ENCODE results near the gene GTF3C2.
"Not testable (repeated sequence)": the region's sequence is repeated elsewhere in the genome, so short reads cannot be mapped to it uniquely, and the experiment has no call there.

Gene GTF3C2

DNA sequence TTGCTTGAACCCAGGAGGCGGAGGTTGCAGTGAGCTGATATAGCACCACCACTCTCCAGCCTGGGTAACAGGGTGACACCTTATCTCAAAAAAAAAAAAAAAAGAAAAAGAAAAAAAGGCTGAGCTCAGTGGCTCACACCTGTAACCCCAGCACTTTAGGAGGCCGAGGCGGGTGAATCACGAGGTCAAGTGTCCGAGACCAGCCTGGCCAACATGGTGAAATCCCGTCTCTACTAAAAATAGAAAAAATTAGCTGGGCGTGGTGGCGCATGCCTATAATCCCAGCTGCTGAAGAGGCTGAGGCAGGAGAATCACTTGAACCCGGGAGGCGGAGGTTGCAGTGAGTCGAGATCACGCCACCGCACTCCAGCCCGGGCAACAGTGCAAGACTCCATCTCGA is 36.7 kb downstream of the GTF3C2 start:
- not testable (repeated sequence) for DNase-seq

DNA sequence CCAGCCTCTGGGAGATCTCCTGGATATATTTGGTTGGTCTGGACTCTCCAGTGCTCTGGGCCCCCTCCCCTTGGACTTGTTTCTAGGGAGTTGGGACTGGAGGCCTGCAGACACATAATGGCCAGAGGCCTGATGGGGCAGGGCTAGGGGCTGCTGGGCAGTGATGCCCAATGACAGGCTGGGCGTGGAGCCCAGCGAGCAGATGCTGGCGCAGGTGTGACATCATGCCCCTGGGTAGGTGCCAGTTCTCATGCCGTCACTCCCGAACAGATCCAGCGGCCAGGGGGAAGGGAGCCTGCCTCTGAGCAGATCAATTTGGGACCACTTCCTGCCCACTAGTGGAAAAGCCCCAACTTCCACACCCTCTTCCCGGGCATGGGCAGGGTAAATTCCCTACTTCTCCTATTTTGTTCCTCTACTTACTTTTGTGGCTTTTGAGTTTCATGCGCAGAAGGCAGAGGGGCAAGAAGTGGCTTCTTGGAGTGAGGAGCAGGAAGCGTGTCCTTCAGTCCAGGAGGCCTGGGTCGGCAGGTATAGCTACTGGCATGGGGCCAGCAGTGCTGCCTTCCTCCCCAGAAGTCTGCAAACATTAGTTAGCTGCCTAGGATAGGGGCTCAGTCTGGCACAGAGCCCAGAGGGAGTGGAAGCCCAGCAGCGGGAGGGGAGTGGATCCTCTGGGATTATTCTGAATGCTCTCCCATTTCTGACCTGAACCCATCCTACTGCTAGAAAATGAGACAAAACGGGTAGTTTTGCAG is 39.7 kb downstream of the GTF3C2 start:
- no peak for DNase-seq

DNA sequence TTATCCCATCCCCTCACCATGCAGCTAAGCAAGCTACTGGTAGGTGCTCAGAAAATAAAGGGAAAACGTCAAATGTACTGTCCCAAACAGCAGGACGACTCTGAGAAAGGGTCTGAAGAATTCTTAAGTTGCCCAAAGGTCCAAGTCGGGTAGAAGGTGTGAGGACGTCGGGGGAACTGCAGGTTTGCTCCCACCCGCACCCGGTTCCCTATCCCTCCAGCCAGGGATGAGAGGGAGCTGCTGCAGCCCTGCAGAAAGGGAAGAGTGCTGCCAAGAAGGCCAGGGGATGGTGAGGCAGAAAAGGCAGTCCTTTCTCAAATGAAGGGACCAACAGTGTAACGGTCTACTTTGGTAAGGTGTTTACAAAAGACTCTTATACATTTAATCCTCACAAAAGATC is 41.4 kb downstream of the GTF3C2 start:
- DNase-seq = no peak

DNA sequence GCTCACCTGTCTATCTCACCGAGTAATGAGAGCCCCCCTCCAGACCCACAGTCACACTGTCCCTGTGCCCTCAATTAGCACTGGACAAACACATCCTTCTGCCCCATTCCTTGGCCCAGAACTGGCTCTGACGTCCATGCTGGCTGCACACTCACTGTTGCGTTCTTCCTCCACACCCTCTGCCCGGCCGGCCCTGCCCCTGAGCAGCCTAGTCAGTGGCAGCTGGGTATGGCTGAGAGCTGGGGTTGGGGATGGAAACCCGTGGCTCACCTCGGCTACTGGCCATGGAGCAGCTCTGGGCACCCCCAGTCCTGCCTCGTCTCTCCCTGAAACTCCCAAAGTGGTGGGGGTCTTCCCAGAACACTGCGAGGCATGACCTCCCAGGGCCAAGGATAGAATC is 41.9 kb downstream of the GTF3C2 start:
- no peak for DNase-seq

DNA sequence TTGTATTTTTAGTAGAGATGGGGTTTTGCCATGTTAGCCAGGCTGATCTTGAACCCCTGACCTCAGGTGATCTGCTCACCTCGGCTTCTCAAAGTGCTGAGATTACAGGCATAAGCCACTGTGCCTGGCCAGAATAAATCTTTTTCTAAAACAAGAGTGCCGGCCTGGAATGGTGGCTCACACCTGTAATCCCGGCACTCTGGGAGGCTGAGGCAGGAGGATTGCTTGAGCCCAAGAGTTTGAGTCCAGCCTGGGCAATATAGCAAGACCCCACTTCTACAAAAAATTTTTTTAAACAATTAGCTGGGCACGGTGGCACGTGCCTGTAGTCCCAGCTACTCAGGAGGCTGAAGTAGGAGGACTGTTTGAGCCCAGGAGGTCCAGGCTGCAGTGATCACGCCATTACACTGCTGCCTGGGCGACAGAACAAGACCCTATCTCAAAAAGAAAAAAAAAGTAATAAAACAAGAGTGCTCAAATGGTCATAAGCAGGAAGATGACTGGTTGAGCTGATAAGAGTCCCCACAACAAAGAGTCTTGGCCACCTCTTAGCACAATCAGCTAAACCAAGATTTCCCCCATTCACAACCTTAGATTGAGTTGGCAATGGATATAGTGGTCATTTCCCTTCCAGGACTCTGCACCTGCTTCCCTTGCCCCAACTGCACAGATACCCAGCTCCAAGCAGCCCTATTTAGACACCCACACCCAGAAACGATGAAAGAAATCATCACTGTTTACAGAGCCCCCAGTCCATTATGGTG is 42.5 kb downstream of the GTF3C2 start:
- DNase-seq = no peak

DNA sequence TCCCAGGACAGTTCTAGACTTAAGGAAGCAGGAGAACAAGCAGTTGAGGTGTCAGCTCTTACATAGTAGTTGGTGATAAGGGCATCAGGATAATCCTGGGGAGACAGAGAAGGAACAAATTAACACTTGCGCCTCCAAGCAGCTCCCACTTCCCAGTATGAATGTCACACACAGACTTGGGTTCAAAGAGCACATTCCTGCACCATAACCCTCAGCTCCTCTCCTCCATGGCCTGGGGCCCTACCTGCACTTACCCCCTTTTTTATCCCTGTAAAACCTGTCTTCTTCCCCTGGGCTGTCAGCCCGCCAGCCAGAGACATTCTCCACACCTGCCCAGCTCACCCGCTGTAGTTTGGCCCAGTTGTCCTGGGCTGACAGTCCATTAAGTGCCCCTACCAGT is 44.4 kb downstream of the GTF3C2 start:
- no peak for DNase-seq

DNA sequence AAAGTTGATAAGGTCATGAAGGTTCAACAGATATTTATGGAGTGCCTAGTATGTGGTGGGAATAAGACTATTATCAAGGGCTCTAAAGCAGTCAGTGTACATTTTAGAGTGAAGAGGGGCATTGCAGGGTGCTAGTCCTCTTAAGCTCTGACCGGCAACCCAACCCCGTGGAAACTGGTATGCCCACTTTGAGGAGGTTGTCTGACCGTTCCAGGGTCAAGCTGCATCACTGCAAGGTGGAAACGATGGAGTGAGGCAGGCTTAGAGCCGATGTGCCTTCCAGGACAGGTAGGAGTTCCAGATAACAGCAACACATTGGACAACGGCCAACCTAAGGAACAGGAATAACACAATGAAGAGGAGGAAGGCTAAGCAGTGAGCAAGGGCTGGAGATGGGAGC is 46.9 kb downstream of the GTF3C2 start:
- DNase-seq = no peak

DNA sequence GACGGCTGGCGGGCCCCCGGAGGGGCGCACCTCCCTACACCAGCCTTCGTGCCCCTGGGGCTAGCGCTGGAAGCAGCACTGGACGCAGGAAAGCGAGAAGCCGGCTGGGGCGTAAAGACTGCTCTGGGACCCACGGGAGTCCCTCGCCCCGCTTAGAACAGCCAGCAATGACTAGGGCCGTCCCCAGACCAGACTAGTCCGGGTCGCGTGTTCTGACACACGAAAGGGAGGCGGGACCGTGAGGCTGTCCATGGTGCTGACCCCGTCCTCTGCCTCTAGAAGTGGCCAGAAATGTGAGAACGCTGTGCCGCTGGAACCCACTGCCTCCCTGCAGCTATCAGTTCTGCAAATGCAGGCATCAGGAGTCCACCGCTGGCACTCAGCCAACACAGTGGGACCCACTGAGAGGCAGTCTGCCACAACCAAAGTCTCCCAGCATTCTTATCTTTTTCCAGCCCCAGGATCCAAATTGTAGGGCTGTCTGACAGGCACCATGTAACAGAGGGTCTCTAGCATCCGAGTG is 48.1 kb downstream of the GTF3C2 start, which contains the start of gene UCN:
UCN (minus strand) TSS at position 87 of the 523 bp plus-strand sequence. CDS start 550 bp downstream, outside the sequence.
- DNase-seq = no peak

DNA sequence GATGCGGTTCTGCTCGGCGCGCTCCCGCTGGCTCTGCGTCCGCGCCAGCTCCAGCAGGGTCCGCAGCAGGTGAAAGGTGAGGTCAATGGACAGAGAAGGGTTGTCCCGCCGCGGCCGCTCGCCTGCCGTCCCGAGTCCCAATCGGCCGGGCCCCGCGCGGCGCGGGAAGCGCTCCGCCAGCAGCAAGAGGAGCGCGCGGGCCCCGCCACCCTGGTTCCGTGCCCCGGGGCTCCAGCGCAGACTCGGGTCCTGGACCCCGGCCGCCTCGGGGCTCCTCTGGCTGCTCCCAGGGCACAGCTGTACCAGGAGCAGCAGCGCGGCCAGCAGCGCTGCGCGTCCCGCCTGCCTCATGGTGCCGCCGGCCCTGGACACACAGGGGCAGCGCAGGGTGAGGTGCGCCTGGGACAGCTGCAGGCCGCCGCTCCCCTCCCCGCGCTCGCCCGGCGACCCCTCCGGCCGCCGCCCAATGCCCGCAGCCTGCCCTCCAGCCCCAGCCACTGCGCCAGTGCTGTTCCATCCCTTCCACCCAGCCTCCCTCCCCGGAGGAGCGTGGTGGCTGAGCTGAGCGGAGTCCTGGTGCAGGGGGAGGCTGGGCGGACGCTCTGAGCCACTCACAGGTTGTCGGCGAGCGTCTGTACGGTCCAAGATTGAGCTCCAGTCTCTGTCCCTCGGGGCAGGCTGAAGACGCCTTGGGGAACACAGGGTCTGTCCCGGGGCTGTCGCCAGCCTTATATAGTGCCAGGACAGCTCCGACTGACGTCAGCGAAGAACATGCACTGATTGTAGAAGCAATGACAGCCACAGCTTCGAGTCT is 48.8 kb downstream of the GTF3C2 start:
- no peak for DNase-seq

DNA sequence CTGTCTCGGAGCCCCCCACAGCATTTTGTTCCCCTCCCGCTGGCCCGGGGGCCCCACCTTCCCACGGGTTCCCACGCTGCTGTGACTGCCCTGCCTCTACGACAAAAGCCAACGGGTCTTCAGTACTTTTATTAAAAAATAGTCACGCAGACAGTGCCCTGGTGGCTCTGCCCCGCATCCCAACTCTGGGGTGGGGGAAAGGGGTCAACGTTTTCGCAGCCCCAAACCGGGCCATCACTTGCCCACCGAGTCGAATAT is 49.3 kb downstream of the GTF3C2 start:
- no peak for DNase-seq

DNA sequence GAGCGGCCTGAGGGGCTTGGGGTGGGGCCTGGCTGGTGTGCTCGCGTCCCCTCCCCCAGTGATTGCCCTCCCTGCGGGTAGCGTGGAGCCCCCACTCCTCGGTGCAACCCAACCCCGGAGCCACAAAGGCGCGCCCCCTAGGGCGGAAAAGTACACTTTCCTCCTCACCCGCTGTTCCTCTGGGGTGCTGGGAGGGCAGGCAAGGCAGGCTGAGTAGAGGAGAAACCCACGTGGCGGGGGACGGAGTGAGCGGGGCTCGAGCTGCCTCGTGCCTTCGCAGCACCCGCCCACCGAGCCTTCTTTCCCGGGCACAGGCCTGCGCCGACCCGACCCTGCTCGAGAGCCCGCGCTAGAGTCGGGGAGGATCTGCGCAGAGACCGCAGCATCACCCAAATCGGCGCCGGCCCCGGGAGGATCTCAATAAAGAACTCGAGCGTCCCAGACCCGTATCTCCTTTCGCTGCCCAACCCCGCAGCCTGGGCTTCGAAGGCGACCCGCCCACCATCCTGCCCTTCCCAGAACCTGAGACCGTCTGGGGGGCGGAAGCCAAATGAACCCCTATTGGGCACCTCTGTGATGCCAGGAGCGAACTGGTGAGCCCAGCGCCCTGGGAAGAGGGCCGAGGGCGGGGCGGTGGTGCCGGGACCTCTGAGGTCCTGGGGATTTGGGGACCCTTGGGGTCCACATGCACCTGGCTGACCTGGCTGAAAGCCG is 49.8 kb downstream of the GTF3C2 start:
- no peak for DNase-seq

DNA sequence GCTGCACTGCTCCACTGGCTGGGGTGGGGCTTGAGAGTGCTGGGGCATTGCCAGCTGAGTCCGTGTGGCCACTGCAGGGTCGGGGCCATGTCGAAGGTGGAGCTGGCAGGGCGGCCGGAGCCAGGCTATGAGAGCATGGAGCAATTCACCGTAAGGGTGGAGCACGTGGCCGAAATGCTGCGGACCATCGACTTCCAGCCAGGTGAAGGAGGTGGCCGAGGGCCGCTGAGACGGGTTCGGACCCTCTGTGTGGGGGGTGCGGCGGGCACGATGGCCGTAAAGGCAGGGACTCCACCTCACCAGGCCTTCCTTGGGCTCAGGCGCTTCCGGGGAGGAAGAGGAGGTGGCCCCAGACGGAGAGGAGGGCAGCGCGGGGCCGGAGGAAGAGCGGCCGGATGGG is 50.4 kb downstream of the GTF3C2 start:
- no peak for DNase-seq

DNA sequence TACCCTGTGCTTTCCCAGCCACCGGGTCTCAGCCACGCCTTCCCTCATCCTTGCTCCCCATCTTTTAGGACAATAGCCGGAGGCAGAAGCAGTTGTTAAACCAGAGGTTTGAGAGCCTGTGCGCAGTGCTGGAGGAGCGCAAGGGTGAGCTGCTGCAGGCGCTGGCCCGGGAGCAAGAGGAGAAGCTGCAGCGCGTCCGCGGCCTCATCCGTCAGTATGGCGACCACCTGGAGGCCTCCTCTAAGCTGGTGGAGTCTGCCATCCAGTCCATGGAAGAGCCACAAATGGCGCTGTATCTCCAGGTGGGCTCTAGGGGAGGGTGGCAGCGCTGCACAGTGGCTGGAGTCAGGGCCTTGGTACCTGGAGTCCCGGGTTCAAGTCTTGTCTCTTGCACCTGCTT is 51.0 kb downstream of the GTF3C2 start:
- no peak for DNase-seq

DNA sequence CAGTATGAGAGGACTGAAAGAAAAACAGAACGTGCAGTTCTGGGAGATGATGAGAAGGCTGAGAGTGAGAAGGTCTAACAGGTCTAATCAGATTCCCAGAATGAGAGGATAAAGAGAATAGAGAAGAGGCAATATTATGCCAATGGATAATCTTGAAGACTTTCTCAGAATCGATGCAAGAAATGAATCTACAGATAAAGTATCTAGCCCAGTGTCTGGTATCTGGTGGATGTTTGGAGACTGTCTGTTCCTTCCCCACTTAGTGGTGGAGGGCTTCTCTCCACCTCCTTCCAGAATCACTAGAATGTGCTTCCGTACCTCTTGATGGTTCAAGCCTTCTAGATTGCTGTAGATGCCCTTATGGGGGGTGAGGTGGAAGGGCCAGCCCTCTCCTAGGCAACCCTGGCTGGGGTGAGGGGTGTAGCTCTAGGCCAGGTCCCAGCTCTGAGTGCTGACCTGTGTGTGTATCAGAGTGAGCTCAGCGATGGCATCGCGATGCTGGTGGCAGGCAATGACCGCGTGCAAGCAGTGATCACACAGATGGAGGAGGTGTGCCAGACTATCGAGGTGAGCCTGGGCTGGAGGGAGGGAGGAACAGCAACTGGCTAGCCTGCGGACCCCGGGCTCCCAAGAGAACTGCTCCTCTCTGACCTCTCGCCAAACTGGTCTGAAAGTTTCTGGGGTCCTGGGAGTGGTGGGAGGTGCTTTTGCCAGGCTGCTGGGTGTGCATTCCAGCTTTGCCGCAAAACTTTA is 51.9 kb downstream of the GTF3C2 start:
- no peak for DNase-seq

DNA sequence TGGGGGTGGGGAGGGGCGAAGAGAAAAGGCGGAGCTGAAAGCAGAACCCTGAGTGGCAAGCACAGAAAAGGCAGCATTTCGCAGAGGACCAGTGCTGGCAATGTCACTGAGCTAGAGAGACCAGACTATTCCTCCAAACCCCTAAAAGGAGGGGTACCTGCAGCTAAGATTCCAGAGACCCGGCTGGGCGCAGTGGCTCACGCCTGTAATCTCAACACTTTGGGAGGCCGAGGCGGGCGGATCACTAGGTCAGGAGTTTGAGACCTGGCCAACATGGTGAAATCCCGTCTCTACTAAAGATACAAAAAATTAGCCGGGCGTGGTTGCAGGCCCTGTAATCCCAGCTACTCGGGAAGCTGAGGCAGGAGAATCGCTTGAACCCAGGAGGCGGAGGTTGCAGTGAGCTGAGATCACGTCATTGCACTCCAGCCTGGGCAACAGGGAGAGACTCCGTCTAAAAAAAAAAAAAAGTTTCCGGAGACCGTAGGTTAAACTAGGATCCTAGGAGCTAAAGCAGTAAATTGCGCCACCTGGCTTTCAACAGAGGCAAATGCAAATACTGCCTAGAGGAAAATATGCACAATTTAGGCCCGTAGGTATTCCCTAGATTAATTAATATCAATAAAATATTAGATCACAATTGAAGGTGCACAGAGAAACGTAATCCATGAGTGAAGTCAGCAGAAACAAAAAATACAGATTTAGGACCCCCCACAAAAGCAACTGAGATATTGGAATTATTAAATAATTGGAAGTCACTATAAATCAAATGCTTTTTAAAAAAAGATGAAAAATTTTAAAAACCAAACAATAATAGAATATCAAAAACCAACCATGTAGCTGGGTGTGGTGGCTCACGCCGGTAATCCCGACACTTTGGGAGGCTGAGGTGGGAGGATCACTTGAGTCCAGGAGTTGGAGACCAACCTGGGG is 53.2 kb downstream of the GTF3C2 start:
- no peak for DNase-seq

DNA sequence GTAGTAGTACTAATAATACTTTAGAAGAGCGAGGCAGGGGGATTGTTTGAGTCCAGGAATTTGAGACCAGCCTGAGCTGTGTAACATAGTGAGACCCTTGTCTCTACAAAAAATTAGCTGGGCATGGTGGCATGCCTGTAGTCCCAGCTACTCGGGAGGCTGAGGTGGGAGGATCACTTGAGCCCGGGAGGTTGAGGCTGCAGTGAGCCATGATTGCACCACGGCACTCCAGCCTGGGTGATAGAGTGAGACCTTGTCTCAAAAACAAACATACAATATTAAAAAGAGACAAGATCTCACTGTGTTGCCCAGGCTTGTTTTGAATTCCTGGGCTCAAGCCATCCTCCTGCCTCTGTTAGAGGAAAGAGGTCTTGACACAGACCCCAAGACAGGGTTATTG is 56.0 kb downstream of the GTF3C2 start:
- not testable (repeated sequence) for DNase-seq

DNA sequence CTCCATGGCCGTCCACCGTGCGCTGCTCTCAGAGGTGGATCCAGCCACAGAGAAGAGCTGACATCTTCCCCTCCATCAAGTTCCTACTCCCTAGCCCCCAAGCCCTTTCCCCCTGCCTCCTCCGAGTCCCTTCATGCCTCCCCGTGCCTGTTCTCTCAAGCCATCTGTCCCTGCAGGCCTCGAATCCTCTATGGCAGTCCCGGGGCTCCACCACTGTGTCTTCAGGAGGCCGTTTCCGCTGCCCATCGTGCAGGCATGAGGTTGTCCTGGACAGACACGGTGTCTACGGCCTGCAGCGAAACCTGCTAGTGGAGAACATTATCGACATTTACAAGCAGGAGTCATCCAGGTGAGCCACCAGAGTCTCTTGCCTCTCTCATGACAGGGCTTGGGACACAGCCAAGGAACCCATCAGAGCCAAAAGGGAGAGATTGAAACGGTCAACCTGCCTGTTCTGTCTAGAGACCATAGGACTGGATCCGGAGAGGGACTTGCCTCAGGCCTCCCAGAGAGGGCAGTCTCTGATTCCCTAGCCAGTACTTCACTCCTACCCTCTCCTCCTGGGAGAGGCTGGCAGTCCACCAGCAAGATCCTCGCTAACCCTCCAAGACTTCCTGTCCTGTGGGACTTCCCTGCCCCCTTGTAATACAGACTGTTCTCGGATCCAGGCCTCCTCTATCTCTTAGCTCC is 58.0 kb downstream of the GTF3C2 start:
- DNase-seq = no peak

DNA sequence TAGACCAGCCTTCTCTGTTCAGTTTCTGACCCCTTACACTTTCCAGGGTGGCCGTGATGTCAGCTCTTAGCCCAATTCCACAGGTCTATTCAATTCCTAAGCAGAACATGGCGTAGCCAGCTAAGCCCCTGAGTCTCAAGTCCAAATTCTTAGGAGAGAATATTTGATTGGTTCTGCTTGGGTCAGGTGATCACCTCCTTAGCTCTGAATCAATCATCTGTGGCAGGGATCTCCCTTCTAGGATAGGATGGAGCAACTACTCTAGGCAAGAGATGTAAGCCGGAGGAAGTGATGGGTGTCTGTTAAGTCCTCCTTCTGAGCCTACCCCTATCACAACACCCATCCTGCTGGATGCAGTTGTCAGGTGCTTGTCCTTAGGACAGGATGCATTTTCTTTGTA is 59.4 kb downstream of the GTF3C2 start:
- no peak for DNase-seq

DNA sequence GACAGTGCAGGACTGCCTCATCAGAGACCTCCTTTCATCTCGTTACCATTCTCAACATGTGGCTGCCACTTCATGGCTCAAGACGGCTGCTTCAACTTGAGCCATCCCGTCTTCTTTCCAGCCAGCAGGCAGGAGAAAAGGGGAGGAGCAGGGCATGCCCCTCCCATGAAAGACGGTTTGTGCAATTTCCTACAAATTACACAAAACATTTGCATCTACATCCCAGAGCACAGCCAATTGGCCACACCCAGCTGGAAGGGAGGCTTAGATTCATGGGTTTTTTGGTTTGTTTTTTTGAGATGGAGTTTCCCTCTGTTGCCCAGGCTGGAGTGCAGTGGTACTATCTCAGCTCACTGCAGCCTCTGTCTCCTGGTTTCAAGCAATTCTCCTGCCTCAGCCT is 60.1 kb downstream of the GTF3C2 start:
- DNase-seq = no peak

DNA sequence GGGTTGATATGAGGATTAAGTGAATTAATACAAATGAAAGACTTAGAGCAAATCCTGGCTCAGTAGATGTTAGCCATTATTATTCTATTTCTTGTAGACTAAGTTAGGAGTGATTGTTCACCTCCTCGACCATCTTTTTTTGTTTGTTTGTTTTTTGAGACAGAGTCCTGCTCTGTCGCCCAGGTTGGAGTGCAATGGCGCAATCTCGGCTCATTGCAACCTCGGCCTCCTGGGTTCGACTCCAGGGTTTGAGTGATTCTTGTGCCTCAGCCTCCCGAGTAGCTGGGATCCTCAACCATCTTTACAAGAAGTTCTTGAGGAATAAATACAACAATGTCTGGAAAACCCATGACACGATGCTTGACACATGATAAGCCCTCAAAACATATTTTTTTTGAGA is 61.6 kb downstream of the GTF3C2 start:
- no peak for DNase-seq
